ENCODE data around the gene PDIA3. TPM values are rescaled to one million over a fixed set of nuclear protein-coding genes. Genes with fewer than 3 reads are reported as not detected.
"Not testable (repeated sequence)": the region's sequence is repeated elsewhere in the genome, so short reads cannot be mapped to it uniquely, and the experiment has no call there.

Gene PDIA3
- 100 to 1,000 TPM in 2 of 4 donors, 10 to 100 TPM in 2; 29.5 to 115 (median 98.6) TPM for total RNA-seq

GRCh38 chr15:43746245-43746902, at the start of gene PDIA3:
PDIA3 (plus strand) TSS chr15:43746438; CDS start chr15:43746540, 102 bp downstream.
- peak; percentile 94 for DNase-seq
- in situ Hi-C loops (cut with MboI; ENCODE audit: low pct_ligation_motif_present in 1 of 4, low pct_unique_long_range_greater_than_20kb in 1 of 4, low sequenced_read_pairs in 3 of 4); intact Hi-C loops (cut with DNase I; ENCODE audit: low total_unique reads); H3K27me3 ChIP-seq; H3K36me3 ChIP-seq; H3K9me3 ChIP-seq: not testable (repeated sequence)
- Histone ChIP-seq H3K27ac (peak within 1 kb of the TSS; percentile 92 to 98 (median 96)), H3K4me3 (peak within 1 kb of the TSS; percentile 71 to 84 (median 78)), H3K4me1 (peaks cover 19 to 44% (median 28%) of the 10 kb centered on the region in 4 donors)
- WGBS, 2 donors (ENCODE audit: low coverage in 1 of 2), result 0% methylated on average over 20 of the region's 84 CpGs; no CpG with 5 or more reads in 1 of the 2 donors
- TF ChIP-seq POLR2A (IDR thresholded peaks at IDR 0.05) (peak; percentile 94), CTCF (IDR thresholded peaks at IDR 0.05) (peak; percentile 18 to 81 (median 22)), POLR2AphosphoS5 (IDR thresholded peaks at IDR 0.05) (peak; percentile 96 to 97 (median 97))

DNA sequence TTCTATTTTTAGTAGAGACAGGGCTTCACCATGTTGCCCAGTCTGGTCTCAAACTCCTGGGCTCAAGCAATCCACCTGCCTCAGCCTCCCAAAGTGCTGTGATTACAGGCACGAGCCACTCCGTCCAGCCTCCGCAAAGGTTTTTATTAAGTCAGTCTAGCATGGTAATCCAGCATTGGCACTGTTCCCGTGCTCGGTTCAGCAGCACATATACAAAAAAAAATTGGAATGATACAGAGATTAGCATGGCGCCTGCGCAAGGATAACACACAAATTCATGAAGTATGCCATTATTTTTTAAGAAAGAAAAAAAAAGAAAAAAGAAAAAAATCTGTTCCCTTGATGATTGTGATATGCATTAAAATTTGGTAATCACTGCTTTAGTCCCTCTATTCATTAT, 44.1 kb upstream of the PDIA3 start:
- H3K4me3 ChIP-seq, result no peak overlapping the region
- H3K27me3 ChIP-seq, result no peaks in the 10 kb centered on the region
- in situ Hi-C loops (cut with MboI; ENCODE audit: low pct_ligation_motif_present in 1 of 4, low pct_unique_long_range_greater_than_20kb in 1 of 4, low sequenced_read_pairs in 3 of 4), result no loop called here
- no peaks in the 10 kb centered on the region for H3K4me1 ChIP-seq
- H3K9me3 ChIP-seq, result no peaks in the 10 kb centered on the region
- no peaks in the 10 kb centered on the region for H3K36me3 ChIP-seq
- H3K27ac ChIP-seq, result no peak overlapping the region
- TF ChIP-seq POLR2AphosphoS5 (IDR thresholded peaks at IDR 0.05) (no peak), EP300 (IDR thresholded peaks at IDR 0.05; ENCODE audit: low read depth) (no peak), POLR2A (IDR thresholded peaks at IDR 0.05) (no peak), CTCF (IDR thresholded peaks at IDR 0.05) (no peak)
- WGBS, 2 donors (ENCODE audit: low coverage in 1 of 2), result 84 to 85% methylated on average over 7 of the region's 7 CpGs
- DNase-seq, result no peak
- intact Hi-C loops (cut with DNase I; ENCODE audit: low total_unique reads), result no loop called here

DNA sequence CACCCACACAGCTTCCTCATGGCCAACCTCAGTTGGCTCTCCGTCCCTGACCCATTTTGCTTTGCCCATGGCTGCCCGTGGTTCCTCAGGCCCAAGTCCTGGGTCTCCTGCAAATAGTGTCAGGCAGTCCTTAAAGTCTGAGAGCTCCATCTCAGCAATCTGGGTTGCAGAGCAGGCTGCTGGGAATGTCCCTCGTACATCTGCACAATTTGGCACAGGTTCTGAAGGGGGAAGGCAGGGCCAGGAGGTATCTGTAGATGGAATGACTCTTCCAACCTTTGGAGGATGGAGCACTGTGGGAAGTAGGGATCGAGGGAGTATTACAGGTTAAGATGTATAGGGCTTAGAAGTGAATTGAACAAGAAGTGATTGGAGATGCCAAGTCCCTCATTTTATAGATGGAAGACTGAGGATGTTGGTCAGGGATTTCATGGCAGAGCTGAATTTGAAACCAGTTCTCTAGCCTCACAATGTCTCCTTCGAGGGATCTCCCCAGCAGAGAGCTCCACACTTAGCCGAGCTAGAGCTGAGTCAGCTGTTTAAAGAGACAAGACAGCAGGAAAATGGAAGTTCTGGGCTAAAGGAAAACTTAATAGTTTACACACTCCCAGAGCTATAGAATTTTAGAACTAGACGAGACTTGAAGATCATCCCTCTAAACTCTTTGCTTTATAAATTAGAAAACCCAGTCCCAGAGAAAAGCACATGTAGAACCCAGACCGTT, 43.4 kb upstream of the PDIA3 start:
- H3K4me1 ChIP-seq, result no peaks in the 10 kb centered on the region
- TF ChIP-seq POLR2A (IDR thresholded peaks at IDR 0.05) (no peak), EP300 (IDR thresholded peaks at IDR 0.05; ENCODE audit: low read depth) (no peak), CTCF (IDR thresholded peaks at IDR 0.05) (no peak), POLR2AphosphoS5 (IDR thresholded peaks at IDR 0.05) (no peak)
- no peak for DNase-seq
- 65 to 69% methylated on average over 6 to 8 of the region's 8 CpGs for WGBS, 2 donors (ENCODE audit: low coverage in 1 of 2)
- no peaks in the 10 kb centered on the region for H3K27me3 ChIP-seq
- intact Hi-C loops (cut with DNase I; ENCODE audit: low total_unique reads) (no loop called here), in situ Hi-C loops (cut with MboI; ENCODE audit: low pct_ligation_motif_present in 1 of 4, low pct_unique_long_range_greater_than_20kb in 1 of 4, low sequenced_read_pairs in 3 of 4) (no loop called here)
- no peak overlapping the region for H3K27ac ChIP-seq
- H3K36me3 ChIP-seq, result no peaks in the 10 kb centered on the region
- no peak overlapping the region for H3K4me3 ChIP-seq
- no peaks in the 10 kb centered on the region for H3K9me3 ChIP-seq

- in situ Hi-C loops (cut with MboI; ENCODE audit: low pct_ligation_motif_present in 1 of 4, low pct_unique_long_range_greater_than_20kb in 1 of 4, low sequenced_read_pairs in 3 of 4); H3K27ac ChIP-seq; H3K9me3 ChIP-seq; intact Hi-C loops (cut with DNase I; ENCODE audit: low total_unique reads); DNase-seq; H3K36me3 ChIP-seq; H3K27me3 ChIP-seq; H3K4me3 ChIP-seq; H3K4me1 ChIP-seq: not testable (repeated sequence)
- 78% methylated on average over 2 of the region's 12 CpGs; no CpG with 5 or more reads in 1 of the 2 donors for WGBS, 2 donors (ENCODE audit: low coverage in 1 of 2)
These were observed 35.7 kb upstream of the PDIA3 start for GRCh38 chr15:43710431-43711131.

Data from transverse colon (tissue), 4 donors.